ENCODE measurements around the gene CISD2.
"Not testable (repeated sequence)": the region's sequence is repeated elsewhere in the genome, so short reads cannot be mapped to it uniquely, and the experiment has no call there.

CISD2 gene

GRCh38 chr4:102868153-102868780 lies 525 bp upstream of the CISD2 start:
- peak overlapping the region; percentile 57 for H3K4me3 ChIP-seq (ENCODE audit: low read depth, low read length)
- TF ChIP-seq CTCF (IDR thresholded peaks at IDR 0.05; ENCODE audit: borderline replicate concordance, insufficient read depth, low read depth, low read length) = no peak

- TF ChIP-seq CTCF (IDR thresholded peaks at IDR 0.05; ENCODE audit: borderline replicate concordance, insufficient read depth, low read depth, low read length) = no peak
- peak overlapping the region; percentile 57 for H3K4me3 ChIP-seq (ENCODE audit: low read depth, low read length)
Observed at GRCh38 chr4:102869569-102870197, 891 bp downstream of the CISD2 start.

GRCh38 chr4:102871772-102872171 lies 3.0 kb downstream of the CISD2 start:
- H3K4me3 ChIP-seq (ENCODE audit: low read depth, low read length) = no peak overlapping the region
- no peak for TF ChIP-seq CTCF (IDR thresholded peaks at IDR 0.05; ENCODE audit: borderline replicate concordance, insufficient read depth, low read depth, low read length)

- H3K4me3 ChIP-seq (ENCODE audit: low read depth, low read length) = not testable (repeated sequence)
Observed at GRCh38 chr4:102877477-102878106, 8.8 kb downstream of the CISD2 start.

GRCh38 chr4:102878349-102878748 lies 9.6 kb downstream of the CISD2 start:
- not testable (repeated sequence) for H3K4me3 ChIP-seq (ENCODE audit: low read depth, low read length)

GRCh38 chr4:102878901-102879300 lies 10.1 kb downstream of the CISD2 start:
- no peak for TF ChIP-seq CTCF (IDR thresholded peaks at IDR 0.05; ENCODE audit: borderline replicate concordance, insufficient read depth, low read depth, low read length)

GRCh38 chr4:102881343-102881742 lies 12.6 kb downstream of the CISD2 start:
- H3K4me3 ChIP-seq (ENCODE audit: low read depth, low read length) = no peak overlapping the region

More at GRCh38 chr4:102878901-102879300, 10.1 kb downstream of the CISD2 start:
- H3K4me3 ChIP-seq (ENCODE audit: low read depth, low read length) = no peak overlapping the region

More at GRCh38 chr4:102881343-102881742, 12.6 kb downstream of the CISD2 start:
- TF ChIP-seq CTCF (IDR thresholded peaks at IDR 0.05; ENCODE audit: borderline replicate concordance, insufficient read depth, low read depth, low read length) = no peak
